Activated B cell treated with CpG ODN at 0.5 μM for 24 hours (primary cell): ENCODE measurements around the gene GPRC5C. TPM values are rescaled to one million over a fixed set of nuclear protein-coding genes. Genes with fewer than 3 reads are reported as not detected.

ENCODE experiments used
- ATAC-seq: fragments of 200-7000 bp; cut with Tn5 transposase; one replicate; pipeline ENCODE4 v1.10.0; 2021; ENCODE audit warnings: low read depth, mild to moderate bottlenecking, moderate library complexity
- CTCF ChIA-PET: fragments of 350-600 bp; sonication (Branson Sonifier 250); formaldehyde crosslinking; loops from one replicate; lab custom pipeline; 2021; ENCODE audit warnings: antibody characterized with exemption; lab: Charles Lee
- POLR2A ChIA-PET: fragments of 350-600 bp; sonication (Branson Sonifier 250); formaldehyde crosslinking; loops from one replicate; lab custom pipeline; 2021; ENCODE audit warnings: antibody characterized with exemption; lab: Charles Lee
- DNase-seq: peaks from one replicate; pipeline ENCODE4 v3.0.0; 2022
- H3K27ac Mint-ChIP-seq: one replicate; pipeline ENCODE4 v1.8.0; 2020; ENCODE audit warnings: mixed read lengths
- H3K27me3 Mint-ChIP-seq: one replicate; pipeline ENCODE4 v1.8.0; 2021; ENCODE audit warnings: mixed read lengths
- H3K36me3 Mint-ChIP-seq: one replicate; pipeline ENCODE4 v1.8.0; 2021; ENCODE audit warnings: low read depth, mixed read lengths
- H3K4me1 Mint-ChIP-seq: one replicate; pipeline ENCODE4 v1.8.0; 2021; ENCODE audit warnings: mixed read lengths
- H3K4me3 Mint-ChIP-seq: one replicate; pipeline ENCODE4 v1.8.0; 2020; ENCODE audit warnings: mild to moderate bottlenecking, mixed read lengths
- H3K9me3 Mint-ChIP-seq: one replicate; pipeline ENCODE4 v1.8.0; 2020; ENCODE audit warnings: mixed read lengths
- CTCF ChIP-seq: fragments of 200-600 bp; IDR thresholded peaks from one replicate; pipeline ENCODE4 v1.8.0; 2022; ENCODE audit warnings: antibody characterized with exemption, mild to moderate bottlenecking
- intact Hi-C: fragments of 100-400 bp; cut with micrococcal nuclease; formaldehyde crosslinking; loops from one replicate; pipeline ENCODE4 v1.15.1; 2024
- total RNA-seq: library from RNA; stranded (reverse); gene quantifications from 2 replicates; pipeline ENCODE4 v1.2.3, GENCODE V29; 2022

Gene GPRC5C
- total RNA-seq, 1 donor from 2014 or later, result 17.0 TPM

- ATAC-seq (no peak), DNase-seq (no peak)
- Mint-ChIP-seq H3K27ac (no peak overlapping the region), H3K4me1 (peaks cover 21% of the 10 kb centered on the region), H3K9me3 (no peaks in the 10 kb centered on the region), H3K27me3 (peaks cover 35% of the 10 kb centered on the region), H3K36me3 (no peaks in the 10 kb centered on the region), H3K4me3 (no peak overlapping the region)
- no peak for TF ChIP-seq CTCF
- POLR2A ChIA-PET, result interaction anchor here (1.5 kb wide), 1 partner anchor 10 kb away, joined by 5 read pairs; no protein-coding TSS in a partner anchor
- intact Hi-C loops, result no loop called here
- CTCF ChIA-PET, result no interaction called here
Observed at GRCh38 chr17:74427763-74428153, 4.1 kb upstream of the GPRC5C start.

GRCh38 chr17:74429604-74430384 is 2.1 kb upstream of the GPRC5C start:
- Mint-ChIP-seq H3K27ac (peak overlapping the region; percentile 88), H3K4me3 (peak overlapping the region; percentile 73), H3K36me3 (no peaks in the 10 kb centered on the region), H3K9me3 (no peaks in the 10 kb centered on the region), H3K27me3 (peaks cover 43% of the 10 kb centered on the region), H3K4me1 (peaks cover 21% of the 10 kb centered on the region)
- no peak for TF ChIP-seq CTCF
- DNase-seq (no peak), ATAC-seq (peak; percentile 47)
- intact Hi-C loops, result loop anchor here (1.0 to 10.0 kb wide), 3 partner anchors 12 to 305 kb away; partner anchors contain the start of gene RAB37
- ChIA-PET CTCF (no interaction called here), POLR2A (interaction anchor here (1.0 to 2.6 kb wide), 5 partner anchors 12 to 50 kb away, joined by 3 to 34 read pairs (median 7); no protein-coding TSS in a partner anchor)

GRCh38 chr17:74430385-74430705 is 1.5 kb upstream of the GPRC5C start:
- intact Hi-C loops, result loop anchor here (1.0 to 10.0 kb wide), 3 partner anchors 13 to 304 kb away; partner anchors contain the start of gene RAB37
- no peaks in the 10 kb centered on the region for H3K9me3 Mint-ChIP-seq
- H3K4me3 Mint-ChIP-seq, result peak overlapping the region; percentile 73
- no peaks in the 10 kb centered on the region for H3K36me3 Mint-ChIP-seq
- ChIA-PET CTCF (interaction anchor here (1.0 to 1.2 kb wide), 2 partner anchors 27 to 49 kb away, joined by 3 read pairs; no protein-coding TSS in a partner anchor), POLR2A (interaction anchor here (1.0 to 2.6 kb wide), 5 partner anchors 13 to 50 kb away, joined by 3 to 34 read pairs (median 7); no protein-coding TSS in a partner anchor)
- no peak for TF ChIP-seq CTCF
- H3K4me1 Mint-ChIP-seq, result peaks cover 21% of the 10 kb centered on the region
- DNase-seq (no peak), ATAC-seq (no peak)
- H3K27me3 Mint-ChIP-seq, result peaks cover 41% of the 10 kb centered on the region
- H3K27ac Mint-ChIP-seq, result peak overlapping the region; percentile 88

GRCh38 chr17:74430706-74431567 is 951 bp upstream of the GPRC5C start:
- TF ChIP-seq CTCF, result no peak
- peak; percentile 65 for DNase-seq
- Mint-ChIP-seq H3K27ac (peak overlapping the region; percentile 88), H3K27me3 (peaks cover 47% of the 10 kb centered on the region), H3K4me3 (peak overlapping the region; percentile 73), H3K36me3 (no peaks in the 10 kb centered on the region), H3K9me3 (no peaks in the 10 kb centered on the region), H3K4me1 (peaks cover 21% of the 10 kb centered on the region)
- intact Hi-C loops, result loop anchor here (1.0 to 10.0 kb wide), 3 partner anchors 14 to 304 kb away; partner anchors contain the start of gene RAB37
- POLR2A ChIA-PET, result interaction anchor here (1.0 to 2.6 kb wide), 5 partner anchors 13 to 51 kb away, joined by 3 to 34 read pairs (median 7); no protein-coding TSS in a partner anchor
- ATAC-seq, result peak; percentile 85
- CTCF ChIA-PET, result interaction anchor here (1.0 to 1.2 kb wide), 2 partner anchors 26 to 50 kb away, joined by 3 read pairs; no protein-coding TSS in a partner anchor
